GDM1 (cell line): Measurements from ENCODE around the gene WFIKKN2.

ENCODE experiments used
- DNase-seq: peaks from one replicate; lab custom pipeline; 2025; lab: John Stamatoyannopoulos, UW

The WFIKKN2 gene

DNA sequence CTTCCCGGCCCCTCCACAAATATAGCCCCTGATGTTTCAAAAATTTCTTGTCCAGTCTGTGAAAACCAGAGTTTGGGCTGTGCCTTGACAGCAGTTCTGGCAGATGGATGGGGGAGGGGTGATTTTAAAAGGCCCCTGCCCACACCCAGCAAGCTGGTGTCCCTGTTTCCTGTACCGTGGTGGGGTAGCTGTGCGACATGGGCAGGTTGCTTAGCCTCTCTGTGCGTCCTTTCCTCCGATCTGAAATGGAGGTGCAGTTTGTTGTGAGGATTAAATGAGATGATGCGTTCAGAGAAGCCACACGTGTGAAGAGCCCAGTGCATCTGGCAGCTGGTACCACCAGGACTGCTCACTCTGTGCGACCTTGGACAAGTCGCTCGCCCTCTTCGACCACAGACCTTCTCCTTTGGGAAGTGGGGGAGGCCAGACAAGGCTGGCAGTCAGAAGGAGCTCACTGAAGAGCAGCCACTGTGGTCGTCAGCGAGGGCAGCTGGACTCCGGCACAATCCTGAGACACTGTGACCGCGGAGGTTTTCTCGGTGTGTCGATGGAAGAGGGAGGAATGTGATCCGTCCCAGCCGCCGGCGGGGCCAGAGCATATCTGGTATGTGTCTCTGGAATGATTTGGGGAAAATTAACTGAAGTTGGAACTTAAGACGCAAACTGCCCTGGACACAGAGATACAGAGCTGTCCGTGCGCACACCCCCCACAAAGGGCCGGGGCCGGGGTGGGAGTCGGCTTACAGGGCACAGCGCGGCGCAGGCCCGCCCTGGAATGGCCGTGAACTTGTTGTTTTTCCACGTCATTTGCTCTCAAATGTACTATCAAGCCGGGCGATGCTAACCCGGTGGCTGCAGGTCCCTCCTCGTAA is 721 bp upstream of the WFIKKN2 start:
- DNase-seq: no peak

DNA sequence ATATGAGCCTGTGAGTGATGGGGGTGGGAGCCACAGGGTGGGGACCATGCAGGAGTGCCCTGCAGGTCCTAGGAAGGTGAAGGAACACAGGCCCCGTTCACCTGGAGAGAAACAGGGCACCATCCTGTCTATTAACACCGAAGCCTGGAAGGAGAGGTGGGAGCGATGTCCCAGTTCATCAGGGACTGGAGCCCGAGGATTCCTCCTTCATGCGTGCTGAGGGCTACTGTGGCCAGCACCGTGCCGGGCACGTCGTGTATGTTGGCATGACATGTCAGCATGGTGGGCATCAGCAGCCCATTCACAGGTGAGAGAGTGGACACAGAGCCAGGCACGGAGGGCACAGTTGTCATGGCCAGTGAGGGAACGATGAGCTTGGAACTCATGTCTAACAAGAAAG is 1.4 kb downstream of the WFIKKN2 start:
- DNase-seq: no peak

DNA sequence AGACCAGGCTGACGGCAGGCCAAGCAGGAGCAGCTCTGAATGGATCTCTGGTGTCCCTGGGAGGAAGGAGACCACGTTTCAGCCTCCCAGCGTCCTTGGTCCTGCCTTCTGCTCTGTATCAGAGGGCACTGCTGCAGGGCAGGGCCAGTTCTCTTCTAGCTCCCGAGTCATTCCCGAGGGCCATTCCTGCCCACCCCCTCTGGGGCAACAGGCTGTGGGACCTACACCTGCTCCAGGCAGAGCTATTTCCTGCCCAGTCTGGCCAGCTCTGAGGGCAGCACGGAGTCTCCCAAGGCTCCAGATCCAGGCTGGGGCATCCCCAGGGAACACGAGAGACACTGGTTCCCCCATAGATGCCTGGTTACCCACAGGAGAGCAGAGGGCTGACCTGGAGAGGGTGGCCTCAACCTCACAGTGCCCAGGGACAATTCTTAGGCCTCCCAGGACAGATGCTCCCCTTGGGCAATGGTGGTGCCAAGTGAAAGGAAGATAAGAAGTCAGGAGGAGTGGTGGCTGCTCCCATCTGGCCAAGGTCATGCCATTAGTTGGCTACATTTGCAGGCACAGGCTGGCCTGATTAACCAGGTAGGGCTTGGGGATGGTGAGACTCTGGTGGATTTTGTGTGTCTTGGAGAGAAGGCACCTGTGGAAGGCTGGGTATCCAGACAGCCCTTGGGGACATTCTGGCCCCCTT is 2.0 kb downstream of the WFIKKN2 start:
- no peak for DNase-seq

DNA sequence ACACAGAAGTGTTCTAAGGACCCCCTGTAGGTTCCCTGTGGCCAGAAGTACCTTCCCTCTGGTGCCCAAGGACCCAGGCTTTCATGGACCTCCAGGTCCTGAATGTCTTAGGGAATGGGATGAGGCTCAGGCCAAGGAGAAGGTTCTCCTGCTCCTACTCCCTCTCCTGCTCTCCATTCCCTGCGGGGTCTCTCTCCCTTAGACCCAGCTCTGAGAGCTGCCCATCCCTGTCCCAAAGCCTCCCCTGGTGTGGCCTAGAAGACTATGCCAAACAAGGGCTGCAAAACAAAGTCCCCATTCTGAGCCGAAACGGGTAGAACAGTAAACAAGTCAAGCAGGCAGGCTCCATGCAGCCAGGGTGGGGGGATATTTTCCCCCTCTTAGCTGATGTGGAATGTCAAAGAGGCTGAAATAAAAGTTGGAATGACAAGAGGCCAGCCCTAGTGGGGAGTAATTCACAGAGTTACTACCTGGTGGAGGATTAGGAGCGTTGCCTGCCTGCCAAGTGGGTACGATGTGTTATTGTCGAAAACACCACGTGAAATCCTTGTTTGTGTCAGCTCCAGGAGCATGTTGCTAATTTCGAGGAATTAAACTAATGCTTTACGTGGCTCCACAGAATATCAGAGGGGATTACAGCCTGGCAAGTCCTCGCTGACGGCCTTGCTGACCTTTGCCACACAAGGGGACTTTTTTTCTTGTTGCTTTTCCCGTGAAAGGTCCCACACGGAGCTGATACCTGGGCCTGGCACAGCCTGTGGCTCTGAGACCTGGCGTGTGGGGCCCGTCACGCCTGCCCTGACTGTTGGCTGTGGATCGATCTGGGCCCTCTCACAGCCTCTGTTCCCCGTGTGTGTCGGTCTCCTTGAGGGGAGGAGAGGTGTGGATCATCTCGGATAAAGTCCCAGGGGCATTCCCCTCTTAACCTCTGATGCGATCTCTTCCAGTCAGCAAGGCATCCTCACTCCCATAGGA is 2.9 kb downstream of the WFIKKN2 start:
- no peak for DNase-seq

DNA sequence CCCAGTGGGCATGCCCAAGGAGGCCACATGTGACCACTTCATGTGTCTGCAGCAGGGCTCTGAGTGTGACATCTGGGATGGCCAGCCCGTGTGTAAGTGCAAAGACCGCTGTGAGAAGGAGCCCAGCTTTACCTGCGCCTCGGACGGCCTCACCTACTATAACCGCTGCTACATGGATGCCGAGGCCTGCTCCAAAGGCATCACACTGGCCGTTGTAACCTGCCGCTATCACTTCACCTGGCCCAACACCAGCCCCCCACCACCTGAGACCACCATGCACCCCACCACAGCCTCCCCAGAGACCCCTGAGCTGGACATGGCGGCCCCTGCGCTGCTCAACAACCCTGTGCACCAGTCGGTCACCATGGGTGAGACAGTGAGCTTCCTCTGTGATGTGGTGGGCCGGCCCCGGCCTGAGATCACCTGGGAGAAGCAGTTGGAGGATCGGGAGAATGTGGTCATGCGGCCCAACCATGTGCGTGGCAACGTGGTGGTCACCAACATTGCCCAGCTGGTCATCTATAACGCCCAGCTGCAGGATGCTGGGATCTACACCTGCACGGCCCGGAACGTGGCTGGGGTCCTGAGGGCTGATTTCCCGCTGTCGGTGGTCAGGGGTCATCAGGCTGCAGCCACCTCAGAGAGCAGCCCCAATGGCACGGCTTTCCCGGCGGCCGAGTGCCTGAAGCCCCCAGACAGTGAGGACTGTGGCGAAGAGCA is 4.4 kb downstream of the WFIKKN2 start:
- no peak for DNase-seq

DNA sequence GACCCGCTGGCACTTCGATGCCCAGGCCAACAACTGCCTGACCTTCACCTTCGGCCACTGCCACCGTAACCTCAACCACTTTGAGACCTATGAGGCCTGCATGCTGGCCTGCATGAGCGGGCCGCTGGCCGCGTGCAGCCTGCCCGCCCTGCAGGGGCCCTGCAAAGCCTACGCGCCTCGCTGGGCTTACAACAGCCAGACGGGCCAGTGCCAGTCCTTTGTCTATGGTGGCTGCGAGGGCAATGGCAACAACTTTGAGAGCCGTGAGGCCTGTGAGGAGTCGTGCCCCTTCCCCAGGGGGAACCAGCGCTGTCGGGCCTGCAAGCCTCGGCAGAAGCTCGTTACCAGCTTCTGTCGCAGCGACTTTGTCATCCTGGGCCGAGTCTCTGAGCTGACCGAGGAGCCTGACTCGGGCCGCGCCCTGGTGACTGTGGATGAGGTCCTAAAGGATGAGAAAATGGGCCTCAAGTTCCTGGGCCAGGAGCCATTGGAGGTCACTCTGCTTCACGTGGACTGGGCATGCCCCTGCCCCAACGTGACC is 5.0 kb downstream of the WFIKKN2 start:
- no peak for DNase-seq

DNA sequence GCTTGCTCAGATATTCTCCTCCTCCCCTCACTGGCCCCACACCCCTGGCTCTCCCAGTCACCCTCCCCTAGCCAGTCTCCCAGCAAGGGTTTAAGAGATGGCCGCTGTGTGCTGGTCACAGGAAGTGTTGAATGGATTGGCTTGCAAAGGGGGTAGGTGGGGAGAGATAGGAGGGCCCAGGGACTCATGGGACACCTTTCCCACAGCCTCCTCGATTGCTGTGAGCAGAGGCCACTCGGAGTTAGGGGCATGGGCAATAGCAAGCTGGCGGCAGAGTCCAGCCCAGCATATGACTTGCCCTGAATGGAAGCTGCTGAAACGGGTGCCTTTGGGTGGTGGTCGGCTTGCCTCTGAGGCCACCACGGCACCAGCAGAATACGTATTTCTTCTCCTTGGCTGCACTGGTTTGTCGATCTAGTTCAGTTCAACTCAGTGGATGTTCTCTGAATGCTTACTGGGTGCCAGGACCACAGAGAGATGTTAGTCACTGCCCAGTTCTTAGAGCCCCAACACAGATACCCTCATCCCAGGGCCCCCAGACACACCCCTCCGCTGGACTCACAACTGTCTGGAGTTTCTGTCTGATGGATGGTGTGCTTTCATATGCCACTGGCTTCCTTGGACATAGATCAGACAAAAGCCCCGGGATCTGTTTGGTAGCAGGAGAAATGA is 6.0 kb downstream of the WFIKKN2 start:
- no peak for DNase-seq

DNA sequence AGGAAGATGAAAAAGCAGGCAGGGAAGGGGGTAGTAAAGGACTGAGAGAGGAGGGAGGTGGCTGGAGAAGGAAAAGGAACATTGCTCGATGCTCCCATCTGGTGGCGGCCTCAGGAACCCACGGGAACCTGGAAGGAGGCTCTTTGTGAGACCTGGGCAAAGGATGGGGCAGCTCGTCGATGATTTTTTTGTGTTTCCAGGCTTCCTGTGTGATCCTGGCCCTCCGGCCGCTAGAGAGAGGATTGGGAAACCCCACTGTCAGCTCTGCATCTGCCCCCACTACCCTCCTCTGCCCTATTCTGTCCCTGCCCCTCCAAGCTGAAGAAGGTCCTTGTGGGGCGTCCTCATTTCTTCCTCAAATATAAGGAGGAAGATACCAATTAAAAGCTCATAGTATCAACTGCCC is 6.6 kb downstream of the WFIKKN2 start:
- DNase-seq: peak; percentile 53

DNA sequence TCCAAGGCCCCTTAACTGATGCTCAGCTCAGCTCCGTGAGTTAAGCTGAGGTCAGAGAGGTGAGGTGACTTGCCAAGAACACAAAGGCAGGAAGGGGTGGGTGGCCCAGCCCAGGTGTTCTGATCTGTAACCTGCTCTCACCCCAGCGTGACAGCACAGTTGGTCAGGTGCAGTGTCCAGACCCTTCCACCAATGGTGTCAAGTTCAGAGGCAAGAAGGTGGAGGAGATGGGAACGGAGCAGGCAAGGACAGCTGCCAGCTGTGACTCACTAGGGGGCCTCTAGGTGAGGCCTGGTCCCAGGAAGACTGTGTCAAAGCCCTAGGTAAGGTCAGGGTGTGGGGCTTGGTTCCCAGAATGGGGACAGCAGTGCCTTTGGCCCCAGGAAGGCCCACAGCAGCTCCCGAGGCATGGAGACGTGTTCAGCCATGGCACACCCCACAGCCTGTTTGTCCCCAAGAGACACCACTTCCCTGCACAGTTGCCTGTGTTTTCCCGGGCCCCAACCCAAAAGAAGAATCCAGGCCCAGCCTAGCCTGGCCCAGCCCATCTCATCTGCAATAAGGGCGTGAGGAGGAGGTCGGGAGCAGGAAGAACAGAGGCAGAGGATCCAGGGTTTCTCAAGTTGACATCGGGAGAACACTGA is 7.2 kb downstream of the WFIKKN2 start:
- no peak for DNase-seq

DNA sequence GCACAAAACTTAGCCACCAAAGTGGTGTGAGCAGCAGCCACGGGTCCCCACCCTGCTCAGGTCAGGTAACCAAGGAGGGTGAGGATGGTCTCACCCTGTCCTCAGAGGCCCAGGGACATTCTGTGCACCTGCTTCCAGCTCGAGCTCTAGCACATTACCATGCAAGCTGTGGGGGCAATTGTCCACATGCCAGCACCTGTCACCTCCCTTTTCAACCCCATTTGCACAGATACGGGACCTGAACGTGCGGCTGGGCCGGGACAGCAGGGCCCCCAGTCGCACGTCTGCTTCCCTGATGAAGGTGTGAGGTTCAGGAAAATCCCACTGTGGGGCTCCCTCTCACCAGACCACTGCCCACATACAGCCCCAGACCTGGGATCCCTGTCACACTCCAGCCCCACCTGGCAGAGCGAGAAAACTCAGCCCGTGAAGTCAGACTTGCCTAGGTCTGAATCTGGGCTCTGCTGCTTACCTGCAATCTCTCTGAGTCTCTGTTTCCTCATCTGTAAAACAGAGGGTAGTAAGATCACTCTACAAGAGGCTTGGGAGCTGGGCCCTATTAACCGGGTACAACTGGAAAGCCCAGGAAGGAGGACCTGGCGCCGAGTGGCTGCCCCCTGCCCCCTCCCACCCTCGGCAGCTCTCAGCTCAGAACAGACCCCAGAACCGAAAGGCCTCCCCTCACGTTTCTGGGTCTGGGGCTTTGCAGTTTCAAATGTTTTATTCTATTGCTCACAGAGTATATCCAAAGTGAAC is 7.9 kb downstream of the WFIKKN2 start:
- no peak for DNase-seq

DNA sequence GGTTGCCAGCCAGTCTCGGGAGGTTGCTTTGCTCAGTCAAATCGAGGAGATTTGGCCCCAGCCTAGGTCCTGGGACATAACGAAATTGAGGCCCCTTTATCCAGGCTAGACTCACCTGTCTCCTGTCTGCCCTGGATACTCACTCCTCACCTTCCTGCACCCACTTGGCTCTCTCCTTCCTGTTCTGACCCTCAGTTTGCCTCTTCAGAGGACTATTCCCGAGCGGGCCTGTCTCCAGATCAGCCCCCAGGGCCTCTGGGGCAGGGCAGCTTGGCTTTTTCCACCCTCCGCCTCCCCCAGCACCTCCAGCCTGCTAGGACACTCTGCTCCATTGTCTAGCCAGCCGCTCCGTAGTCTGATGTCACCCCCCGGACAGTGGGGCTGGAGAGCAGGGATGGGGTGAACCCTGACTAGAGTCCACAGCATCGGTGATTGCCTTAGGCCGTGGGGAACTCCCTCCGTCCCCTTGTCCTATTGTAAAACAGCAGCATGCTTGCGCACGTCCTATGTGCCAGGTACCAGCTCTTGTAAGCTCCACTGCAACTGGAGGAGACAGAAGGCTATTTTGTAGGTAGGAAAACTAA is 8.8 kb downstream of the WFIKKN2 start:
- no peak for DNase-seq

DNA sequence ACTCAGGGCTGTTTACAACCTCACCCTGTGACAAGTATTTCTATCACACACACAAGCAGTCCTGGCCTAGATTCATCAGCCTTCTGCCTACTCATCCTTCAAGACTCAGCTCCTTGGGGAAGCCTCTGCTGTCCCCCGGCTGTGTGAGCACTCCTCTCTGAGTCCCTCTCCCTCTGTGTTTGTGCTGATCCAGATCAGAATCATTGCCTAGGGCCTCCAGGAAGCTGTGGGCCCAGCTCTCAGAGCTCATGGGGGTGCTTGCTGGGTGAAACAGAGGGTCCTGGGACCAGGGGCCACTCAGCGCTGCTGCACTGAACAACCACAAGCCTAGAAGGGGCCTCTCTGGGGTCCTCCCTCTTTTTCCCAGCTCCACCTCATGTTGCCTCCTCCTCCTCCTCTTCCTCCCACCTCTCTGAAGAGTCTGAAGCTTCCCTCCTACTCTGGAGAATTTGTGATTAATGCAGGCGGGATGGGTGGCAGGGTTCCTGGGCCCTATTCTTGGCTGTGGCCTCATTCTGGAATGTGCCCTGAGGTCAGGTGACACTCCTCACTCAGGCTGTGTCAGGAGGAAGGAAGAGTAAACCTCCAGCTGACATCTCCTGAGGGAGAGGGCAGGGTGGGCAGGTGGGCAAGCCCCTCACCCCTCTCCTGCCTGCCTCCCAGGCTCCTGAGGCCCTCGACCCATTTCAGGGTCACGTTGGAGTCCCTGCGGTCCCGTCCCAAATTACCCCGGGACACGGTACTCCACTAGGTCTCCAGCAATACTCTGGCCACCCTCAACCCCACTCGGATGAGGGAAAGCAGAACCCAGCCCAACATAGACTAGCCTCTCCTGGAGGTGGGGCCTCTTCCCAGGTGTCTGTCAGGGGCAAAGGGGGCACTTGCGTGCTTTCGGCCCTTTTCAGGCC is 10.1 kb downstream of the WFIKKN2 start:
- no peak for DNase-seq

DNA sequence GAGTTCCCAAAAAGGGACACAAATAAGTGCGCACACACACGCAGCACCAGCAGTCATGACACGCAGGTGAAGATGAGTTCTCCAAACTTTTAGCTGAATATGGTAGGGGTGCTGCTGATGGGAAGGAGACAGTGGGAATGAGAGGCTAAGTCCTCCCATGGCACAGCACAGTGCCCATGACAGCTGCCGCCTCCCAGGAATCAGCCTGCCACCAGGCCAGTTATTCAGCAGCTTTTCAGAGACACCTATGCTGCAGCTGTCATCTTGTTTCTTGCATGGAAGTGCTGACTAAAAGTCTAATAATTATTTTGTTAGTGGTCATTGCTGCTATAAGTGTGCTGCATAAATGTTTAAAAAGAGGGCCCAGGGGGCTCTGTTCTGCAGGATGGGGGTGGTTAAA is 12.2 kb downstream of the WFIKKN2 start:
- DNase-seq: no peak

DNA sequence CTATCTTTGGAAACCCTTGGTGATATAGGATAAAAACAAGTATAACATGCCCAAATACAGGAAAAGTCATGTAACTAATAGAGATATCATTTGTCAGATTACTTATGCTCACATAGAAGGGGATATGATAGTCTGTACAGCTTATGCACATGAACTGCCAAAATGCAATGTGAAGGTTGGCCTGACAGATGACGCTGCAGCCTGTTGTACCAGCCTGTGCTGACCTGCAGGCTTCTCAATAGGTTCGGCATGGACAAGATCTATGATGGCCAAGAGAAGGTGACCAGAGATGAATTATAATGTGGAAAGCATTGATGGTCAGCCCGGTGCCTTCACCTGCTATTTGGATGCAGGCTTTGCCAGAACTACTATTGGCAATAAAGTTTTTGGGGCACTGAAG is 12.7 kb downstream of the WFIKKN2 start:
- no peak for DNase-seq

DNA sequence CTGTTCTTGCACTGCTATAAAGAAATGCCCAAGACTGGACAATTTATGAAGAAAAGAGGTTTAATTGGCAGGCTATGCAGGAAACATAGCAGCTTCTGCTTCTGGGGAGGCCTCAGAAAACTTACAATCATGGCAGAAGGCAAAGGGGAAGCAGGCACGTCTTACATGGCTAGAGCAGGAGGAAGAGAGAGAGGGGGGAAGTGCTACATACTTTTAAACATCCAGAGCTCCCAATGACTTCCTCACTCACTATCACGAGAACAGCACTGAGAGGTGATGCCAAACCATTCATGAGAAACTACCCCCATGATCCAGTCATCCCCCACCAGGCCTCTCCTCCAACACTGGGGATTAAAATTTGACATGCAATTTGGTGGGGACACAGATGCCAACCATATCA is 13.3 kb downstream of the WFIKKN2 start:
- peak; percentile 26 for DNase-seq

DNA sequence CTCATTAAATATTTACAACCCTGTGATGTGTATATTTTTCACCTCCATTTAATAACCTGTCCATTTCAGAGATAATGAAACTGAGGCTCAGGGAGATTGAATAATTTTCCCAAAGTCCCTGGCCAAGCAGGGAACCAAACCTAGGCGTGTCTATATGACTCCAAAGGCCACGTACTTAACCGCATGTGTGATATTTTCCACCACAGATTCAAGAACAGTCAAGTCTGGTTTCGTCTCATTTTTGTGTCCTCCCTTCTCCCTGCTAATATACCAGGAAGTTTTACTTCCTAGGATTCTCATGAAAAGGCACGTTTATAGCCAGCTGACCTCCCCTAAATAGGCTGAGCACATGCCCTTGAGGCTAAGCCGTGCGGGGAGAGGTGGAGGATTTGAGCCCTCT is 15.3 kb downstream of the WFIKKN2 start:
- DNase-seq: no peak

DNA sequence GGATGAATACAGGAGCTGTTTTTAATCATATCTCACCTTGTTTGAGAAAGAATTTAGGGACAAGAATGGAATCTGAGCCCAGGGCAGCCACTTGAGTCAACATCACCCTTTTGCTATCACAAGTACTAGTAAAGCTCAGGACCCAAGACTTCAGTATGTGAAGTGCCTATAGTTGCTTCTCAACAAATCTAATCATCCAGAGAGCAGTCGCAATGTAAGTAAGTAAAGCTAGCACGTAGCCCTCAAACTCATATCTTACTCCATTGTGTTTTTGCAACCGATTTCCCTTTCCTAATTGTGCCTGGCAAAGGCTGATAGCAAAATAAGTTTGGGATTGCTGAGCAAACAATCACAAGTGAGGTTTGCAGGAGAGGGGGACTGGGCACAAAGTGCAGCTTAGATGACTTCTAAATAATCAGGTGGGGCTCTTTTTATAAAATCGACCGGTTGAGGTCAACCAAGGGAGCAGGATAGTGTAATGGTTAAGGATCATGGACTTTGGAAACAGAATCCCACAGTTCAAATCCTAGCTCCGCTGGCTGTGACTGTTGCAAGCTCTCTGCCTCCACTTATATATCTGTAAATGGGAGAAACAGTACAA is 17.7 kb downstream of the WFIKKN2 start:
- DNase-seq: no peak

DNA sequence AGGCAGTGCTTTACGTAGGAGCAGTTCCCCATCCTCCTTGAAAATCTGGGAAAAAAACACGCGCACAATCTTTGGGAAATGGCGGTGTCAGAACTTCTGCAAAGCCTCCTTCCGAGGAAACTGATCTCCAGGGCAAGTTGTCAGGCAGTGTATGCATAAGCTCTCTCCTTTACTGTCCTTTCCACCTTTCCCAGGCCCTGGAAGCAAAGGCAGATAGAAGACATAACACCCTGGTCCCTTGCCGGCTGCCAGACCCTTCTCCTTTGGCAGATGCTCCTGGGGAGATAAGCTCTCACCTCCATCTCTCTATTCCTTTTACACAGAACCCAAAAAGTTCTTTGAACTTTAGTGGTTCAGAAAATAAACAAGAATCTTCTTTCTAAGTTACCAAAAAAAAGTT is 18.4 kb downstream of the WFIKKN2 start:
- no peak for DNase-seq
